HCT116 (cell line): ENCODE results near the gene RUNX2. TPM values are rescaled to one million over a fixed set of nuclear protein-coding genes. Genes with fewer than 3 reads are reported as not detected.

Experiments
- ATAC-seq: fragments of 200-7000 bp; cut with Tn5 transposase; 2 replicates; pipeline ENCODE4 v1.9.1; 2020; ENCODE audit warnings: mild to moderate bottlenecking, moderate library complexity
- Bru-seq: library from RNA; stranded (reverse); fragments of 400-500 nt; gene quantifications from one replicate; lab custom pipeline; 2021; lab: Mats Ljungman, UMichigan
- BruChase-seq, 2 experiments: library from RNA; stranded (reverse); fragments of 400-500 nt; gene quantifications; one replicate each; lab custom pipeline; 2021; lab: Mats Ljungman, UMichigan
- BruUV-seq: library from RNA; stranded (reverse); fragments of 400-500 nt; replicated peaks from 2 replicates; lab custom pipeline; 2021; lab: Mats Ljungman, UMichigan
- CTCF ChIA-PET: fragments of 300-600 bp; sonication (Branson Sonifier 250); formaldehyde crosslinking; loops from one replicate; lab custom pipeline; 2021; ENCODE audit warnings: antibody characterized with exemption; lab: Charles Lee
- POLR2A ChIA-PET: fragments of 300-600, 350-600 bp; sonication (Branson Sonifier 250); formaldehyde crosslinking; loops from one replicate; lab custom pipeline; 2021; ENCODE audit warnings: antibody characterized with exemption; lab: Charles Lee
- RAD21 ChIA-PET, 2 experiments: fragments of 300-600 bp; sonication (Branson Sonifier 250); formaldehyde crosslinking; loops; one replicate each; lab custom pipeline; 2023; ENCODE audit warnings: low total read pairs in 2 of 2; ENCODE audit not compliant: uncharacterized antibody in 2 of 2, unreplicated experiment in 2 of 2, low non-redundant PET in 1 of 2; lab: Charles Lee
- DNase-seq: peaks from one replicate; pipeline ENCODE4 v3.0.0-alpha.2; 2010; ENCODE audit warnings: low read depth, low spot score
- H2AFZ ChIP-seq: fragments of 200-600 bp; shearing (Covaris generic), sonication (generic); 2 replicates; pipeline ENCODE4 v1.6.1; 2017; ENCODE audit warnings: low read depth, mixed run types, mixed read lengths, antibody characterized with exemption, low read length; ENCODE audit not compliant: poor library complexity, severe bottlenecking
- H3K27ac ChIP-seq: 2 replicates; pipeline ENCODE4 v1.5.1; 2012; ENCODE audit warnings: low read depth, low read length
- H3K27me3 ChIP-seq: fragments of 200-600 bp; sonication (generic); 2 replicates; pipeline ENCODE4 v1.6.1; 2016; ENCODE audit warnings: mixed run types, low read length, mixed read lengths; ENCODE audit not compliant: insufficient read depth
- H3K36me3 ChIP-seq, 2 experiments: fragments of 200-500 bp in 1 of 2; fragments of 200-600 bp in 1 of 2; sonication (Bioruptor generic) in 1 of 2; sonication (generic) in 1 of 2; 2 replicates each; pipeline versions ENCODE4 v1.5.1 to v1.6.1; 2014 to 2016; ENCODE audit warnings: low read length in 2 of 2, inconsistent platforms in 1 of 2, mixed read lengths in 1 of 2, mixed run types in 1 of 2; ENCODE audit not compliant: insufficient read depth in 2 of 2, control insufficient read depth in 1 of 2
- H3K4me1 ChIP-seq, 2 experiments: fragments of 200-600 bp in 1 of 2; sonication (generic) in 1 of 2; 2 replicates each; pipeline versions ENCODE4 v1.5.1 to v1.6.1; 2012 to 2017; ENCODE audit warnings: low read length in 2 of 2, inconsistent platforms in 1 of 2, mild to moderate bottlenecking in 1 of 2, mixed read lengths in 1 of 2, mixed run types in 1 of 2, moderate library complexity in 1 of 2; ENCODE audit not compliant: insufficient read depth in 2 of 2, control insufficient read depth in 1 of 2
- H3K4me2 ChIP-seq: fragments of 200-600 bp; sonication (generic); 2 replicates; pipeline ENCODE4 v1.6.1; 2017; ENCODE audit warnings: mixed run types, low read length, mixed read lengths
- H3K4me3 ChIP-seq, 2 experiments: fragments of 200-600 bp in 1 of 2; sonication (generic) in 1 of 2; replicated peaks in 1 of 2; 2 replicates each; pipeline ENCODE4 v1.5.1; 2011 to 2016; ENCODE audit warnings: low read length in 2 of 2, control low read depth in 1 of 2, low read depth in 1 of 2, mild to moderate bottlenecking in 1 of 2, mixed read lengths in 1 of 2, mixed run types in 1 of 2
- H3K79me2 ChIP-seq: fragments of 200-600 bp; sonication (generic); 2 replicates; pipeline ENCODE4 v1.6.1; 2017; ENCODE audit warnings: mild to moderate bottlenecking, mixed run types, low read length, moderate library complexity, mixed read lengths; ENCODE audit not compliant: insufficient read depth
- H3K9ac ChIP-seq: fragments of 200-600 bp; sonication (generic); 2 replicates; pipeline ENCODE4 v1.6.1; 2016; ENCODE audit warnings: low read length, mixed read lengths
- H3K9me2 ChIP-seq: fragments of 200-600 bp; sonication (generic), shearing (Covaris generic); 2 replicates; pipeline ENCODE4 v1.6.1; 2017; ENCODE audit warnings: mixed run types, mild to moderate bottlenecking, moderate library complexity; ENCODE audit not compliant: insufficient read depth
- H3K9me3 ChIP-seq, 2 experiments: fragments of 200-500 bp in 1 of 2; fragments of 200-600 bp in 1 of 2; sonication (Bioruptor generic) in 1 of 2; sonication (generic) in 1 of 2; 2 replicates each; pipeline ENCODE4 v1.6.1; 2014 to 2017; ENCODE audit warnings: low read length in 2 of 2, mixed read lengths in 2 of 2, inconsistent platforms in 1 of 2, low read depth in 1 of 2, mild to moderate bottlenecking in 1 of 2, mixed run types in 1 of 2, moderate library complexity in 1 of 2; ENCODE audit not compliant: control insufficient read depth in 1 of 2, insufficient read depth in 1 of 2
- H4K20me1 ChIP-seq: fragments of 200-600 bp; sonication (generic), shearing (Covaris generic); 2 replicates; pipeline ENCODE4 v1.6.1; 2017; ENCODE audit warnings: mixed run types, mild to moderate bottlenecking, moderate library complexity; ENCODE audit not compliant: insufficient read depth
- ATF3 ChIP-seq: IDR thresholded peaks from 2 replicates; pipeline ENCODE4 v1.6.1; 2012
- EZH2 ChIP-seq: fragments of 200-600 bp; sonication (generic); IDR thresholded peaks from 2 replicates; pipeline ENCODE4 v1.6.1; 2017; ENCODE audit warnings: antibody characterized with exemption, mixed run types
- EZH2phosphoT487 ChIP-seq: fragments of 200-600 bp; IDR thresholded peaks from 2 replicates; pipeline ENCODE4 v1.6.1; 2018; ENCODE audit warnings: antibody characterized with exemption, borderline replicate concordance
- JUND ChIP-seq: IDR thresholded peaks from 2 replicates; pipeline ENCODE4 v1.6.1; 2012
- MAX ChIP-seq: IDR thresholded peaks from 2 replicates; pipeline ENCODE4 v1.6.1; 2012
- RAD21 ChIP-seq: IDR thresholded peaks from 2 replicates; pipeline ENCODE4 v1.6.1; 2012; ENCODE audit warnings: low read depth, mild to moderate bottlenecking
- REST ChIP-seq: IDR thresholded peaks from 2 replicates; pipeline ENCODE4 v1.6.1; 2012; ENCODE audit warnings: low read depth
- SRF ChIP-seq: IDR thresholded peaks from 2 replicates; pipeline ENCODE4 v1.6.1; 2012; ENCODE audit warnings: low read depth
- YY1 ChIP-seq: IDR thresholded peaks from 2 replicates; pipeline ENCODE4 v1.6.1; 2011; ENCODE audit warnings: low read length, low read depth, moderate library complexity, mild to moderate bottlenecking; ENCODE audit not compliant: insufficient replicate concordance; ENCODE audit errors: extremely low read depth
- ZBTB33 ChIP-seq: IDR thresholded peaks from 2 replicates; pipeline ENCODE4 v1.6.1; 2011; ENCODE audit warnings: mild to moderate bottlenecking, low read length, moderate library complexity; ENCODE audit not compliant: insufficient replicate concordance; ENCODE audit errors: extremely low read depth
- intact Hi-C: fragments of 100-400 bp; cut with micrococcal nuclease; formaldehyde crosslinking; loops from 2 replicates; pipeline ENCODE4 v1.10.0; 2022
- long read RNA-seq: library from polyadenylated mRNA; unstranded; transcript quantifications from one replicate; pipeline ENCODE4 v2.0.0, GENCODE V29; 2021; ENCODE audit not compliant: unreplicated experiment
- polyA plus RNA-seq: library from polyadenylated mRNA; unstranded; fragments of >200 nt; gene quantifications from 2 replicates; pipeline ENCODE4 v1.2.1, GENCODE V29; 2012; ENCODE audit warnings: missing spikeins
- total RNA-seq: library from RNA; stranded (reverse); gene quantifications from one replicate; pipeline ENCODE4 v1.2.1, GENCODE V29; 2021; ENCODE audit not compliant: unreplicated experiment

Gene RUNX2
- 1.1 TPM for total RNA-seq
- polyA plus RNA-seq, result 0.91 and 1.2 TPM in 2 replicates
- Bru-seq, nascent RNA, result percentile 36 among the genes with signal in this experiment
- BruChase-seq, experiment 1, labeled RNA remaining after a 6-hour chase, result percentile 21 among the genes with signal in this experiment
- percentile 33 among the genes with signal in this experiment for BruChase-seq, experiment 2, labeled RNA remaining after a 2-hour chase
- long read RNA-seq, partial matches to known transcripts, result 1 of 2 reads
- long read RNA-seq, other reads (novel, unspliced or antisense), result 1 of 2 reads

- H3K9me3 ChIP-seq, result no peaks in the 10 kb centered on the region
- ChIA-PET RAD21 (no interaction called here), CTCF (no interaction called here), POLR2A (no interaction called here)
- H3K27me3 ChIP-seq, result no peaks in the 10 kb centered on the region
- BruUV-seq, result no TSS peak
- H3K9me2 ChIP-seq, result no peaks in the 10 kb centered on the region
- no peaks in the 10 kb centered on the region for H3K36me3 ChIP-seq
- no peak within 1 kb of the TSS for H2AFZ ChIP-seq
- H3K9ac ChIP-seq, result no peak within 1 kb of the TSS
- no peaks in the 10 kb centered on the region for H3K79me2 ChIP-seq
- peaks cover 0 to 4% of the 10 kb centered on the region in 2 experiments; a peak in 2 of 4 replicates for H3K4me1 ChIP-seq
- H3K27ac ChIP-seq, result no peak within 1 kb of the TSS
- H3K4me2 ChIP-seq, result no peak within 1 kb of the TSS
- H4K20me1 ChIP-seq, result no peaks in the 10 kb centered on the region
- ATAC-seq, result no peak
- TF ChIP-seq EZH2phosphoT487 (no peak), RAD21 (no peak), MAX (no peak), JUND (no peak), REST (no peak), EZH2 (no peak), ATF3 (no peak), YY1 (no peak), SRF (no peak), ZBTB33 (no peak)
- H3K4me3 ChIP-seq, result no peak within 1 kb of the TSS
- intact Hi-C loops, result no loop called here
- DNase-seq, result no peak
Observed at GRCh38 chr6:45327956-45328522, at the start of gene RUNX2. RUNX2 (plus strand) TSS chr6:45328330; CDS start chr6:45328727, 397 bp downstream.
